H1 (cell line): Measurements from ENCODE around the gene ASCC3. TPM values are rescaled to one million over a fixed set of nuclear protein-coding genes. Genes with fewer than 3 reads are reported as not detected.

Experiments
- CTCF ChIA-PET: fragments of 300-600 bp; sonication (Branson Sonifier 250); formaldehyde crosslinking; loops from one replicate; lab custom pipeline; 2021; ENCODE audit not compliant: partially characterized antibody; lab: Charles Lee
- POLR2A ChIA-PET: fragments of 300-600 bp; sonication (Branson Sonifier 250); formaldehyde crosslinking; loops from one replicate; lab custom pipeline; 2021; ENCODE audit warnings: inconsistent platforms; ENCODE audit not compliant: partially characterized antibody; lab: Charles Lee
- DNase-seq, 2 experiments: peaks; one replicate each; pipeline versions ENCODE4 v3.0.0 to v3.0.0-alpha.2; 2010 to 2022; ENCODE audit warnings: low spot score in 2 of 2, low read depth in 1 of 2, mixed read lengths in 1 of 2
- FAIRE-seq: peaks from 2 replicates; lab custom pipeline; 2011; peaks lifted over from hg19 to GRCh38; lab: Jason Lieb, UNC
- H2AFZ ChIP-seq: 2 replicates; pipeline ENCODE4 v1.8.1; 2012; ENCODE audit warnings: low read length, inconsistent platforms
- H2AK5ac ChIP-seq: 2 replicates; pipeline ENCODE4 v1.6.1; 2013; ENCODE audit warnings: low read depth, low read length
- H2BK120ac ChIP-seq: replicated peaks from 2 replicates; pipeline ENCODE3; 2013; ENCODE audit warnings: low read depth, low read length, inconsistent platforms
- H2BK12ac ChIP-seq: 2 replicates; pipeline ENCODE4 v1.6.1; 2013; ENCODE audit warnings: low read depth, low read length
- H2BK15ac ChIP-seq: 2 replicates; pipeline ENCODE4 v1.6.1; 2013; ENCODE audit warnings: low read length
- H2BK20ac ChIP-seq: 2 replicates; pipeline ENCODE4 v1.6.1; 2013; ENCODE audit warnings: low read length
- H2BK5ac ChIP-seq: 2 replicates; pipeline ENCODE4 v1.6.1; 2013; ENCODE audit warnings: low read depth, low read length
- H3K14ac ChIP-seq: 2 replicates; pipeline ENCODE4 v1.6.1; 2013; ENCODE audit warnings: inconsistent platforms; ENCODE audit not compliant: insufficient read length
- H3K18ac ChIP-seq: 2 replicates; pipeline ENCODE4 v1.6.1; 2013; ENCODE audit warnings: low read length; ENCODE audit errors: extremely low read depth
- H3K23ac ChIP-seq: 2 replicates; pipeline ENCODE4 v1.6.1; 2013; ENCODE audit warnings: inconsistent platforms; ENCODE audit not compliant: insufficient read length
- H3K23me2 ChIP-seq: 2 replicates; pipeline ENCODE4 v1.6.1; 2013; ENCODE audit warnings: low read depth, low read length
- H3K27ac ChIP-seq: 2 replicates; pipeline ENCODE4 v1.6.1; 2011; ENCODE audit warnings: low read depth, low read length, inconsistent platforms
- H3K27me3 ChIP-seq, 4 experiments: replicated peaks in 1 of 4; 1 replicate in 1 of 4; 2 replicates in 3 of 4; pipeline versions ENCODE4 v1.6.1 to v1.8.1; 2011 to 2013; ENCODE audit warnings: low read length in 3 of 4, mild to moderate bottlenecking in 3 of 4, inconsistent platforms in 2 of 4, mixed read lengths in 2 of 4, moderate library complexity in 1 of 4; ENCODE audit not compliant: control insufficient read depth in 3 of 4, insufficient read depth in 3 of 4; ENCODE audit errors: extremely low read depth in 1 of 4
- H3K36me3 ChIP-seq, 4 experiments: 2 replicates each; pipeline versions ENCODE4 v1.6.1 to v1.8.1; 2011 to 2013; ENCODE audit warnings: mild to moderate bottlenecking in 4 of 4, low read length in 3 of 4, moderate library complexity in 2 of 4, control low read depth in 1 of 4, inconsistent platforms in 1 of 4; ENCODE audit not compliant: insufficient read depth in 4 of 4, control insufficient read depth in 2 of 4
- H3K4ac ChIP-seq: replicated peaks from 2 replicates; pipeline ENCODE3; 2013; ENCODE audit warnings: low read length, low read depth, mixed read lengths, inconsistent platforms; ENCODE audit not compliant: insufficient read length
- H3K4me1 ChIP-seq, 4 experiments: replicated peaks in 1 of 4; 1 replicate in 1 of 4; 2 replicates in 3 of 4; pipeline versions ENCODE4 v1.6.1 to v1.8.1; 2011 to 2013; ENCODE audit warnings: low read length in 3 of 4, inconsistent platforms in 2 of 4, mixed read lengths in 1 of 4; ENCODE audit not compliant: insufficient read depth in 4 of 4, control insufficient read depth in 3 of 4
- H3K4me2 ChIP-seq, 2 experiments: 2 replicates each; pipeline versions ENCODE4 v1.6.1 to v1.8.1; 2011 to 2013; ENCODE audit warnings: low read depth in 2 of 2, low read length in 2 of 2, control low read depth in 1 of 2, inconsistent platforms in 1 of 2, mild to moderate bottlenecking in 1 of 2; ENCODE audit not compliant: insufficient read depth in 1 of 2
- H3K4me3 ChIP-seq, 4 experiments: fragments of 200-600, 300-600 bp in 1 of 4; sonication (generic), shearing (Covaris generic), sonication (Bioruptor Twin) in 1 of 4; 2 replicates each; pipeline versions ENCODE4 v1.5.1 to v1.8.1; 2011 to 2016; ENCODE audit warnings: low read length in 4 of 4, low read depth in 3 of 4, control low read depth in 2 of 4, inconsistent platforms in 2 of 4, mild to moderate bottlenecking in 2 of 4, mixed read lengths in 1 of 4, moderate library complexity in 1 of 4; ENCODE audit not compliant: insufficient read depth in 2 of 4; ENCODE audit errors: extremely low read depth in 1 of 4
- H3K56ac ChIP-seq: replicated peaks from 2 replicates; pipeline ENCODE3; 2013; ENCODE audit warnings: low read depth, mild to moderate bottlenecking, mixed read lengths, low read length, inconsistent platforms; ENCODE audit not compliant: insufficient read length
- H3K79me1 ChIP-seq: 2 replicates; pipeline ENCODE4 v1.6.1; 2013; ENCODE audit warnings: low read depth, low read length, control low read depth
- H3K79me2 ChIP-seq, 2 experiments: 2 replicates each; pipeline versions ENCODE4 v1.6.1 to v1.8.1; 2012 to 2013; ENCODE audit warnings: low read length in 2 of 2, mild to moderate bottlenecking in 2 of 2, inconsistent platforms in 1 of 2; ENCODE audit not compliant: insufficient read depth in 2 of 2, control insufficient read depth in 1 of 2
- H3K9ac ChIP-seq, 4 experiments: replicated peaks in 1 of 4; 1 replicate in 1 of 4; 2 replicates in 3 of 4; pipeline versions ENCODE4 v1.6.1 to v1.8.1; 2011 to 2013; ENCODE audit warnings: low read depth in 3 of 4, low read length in 3 of 4, control low read depth in 2 of 4, mild to moderate bottlenecking in 2 of 4, moderate library complexity in 2 of 4, inconsistent platforms in 1 of 4; ENCODE audit errors: extremely low read depth in 1 of 4
- H3K9me3 ChIP-seq, 2 experiments: 2 replicates each; pipeline versions ENCODE4 v1.6.1 to v1.8.1; 2012 to 2013; ENCODE audit warnings: mild to moderate bottlenecking in 2 of 2, moderate library complexity in 2 of 2, control low read depth in 1 of 2, inconsistent platforms in 1 of 2, low read depth in 1 of 2, low read length in 1 of 2, mixed read lengths in 1 of 2; ENCODE audit not compliant: insufficient read depth in 2 of 2
- H4K20me1 ChIP-seq, 2 experiments: replicated peaks in 1 of 2; 2 replicates each; pipeline versions ENCODE3 to v1.8.1; 2011 to 2013; ENCODE audit warnings: inconsistent platforms in 2 of 2, low read length in 2 of 2, mild to moderate bottlenecking in 1 of 2; ENCODE audit not compliant: insufficient read depth in 2 of 2, control insufficient read depth in 1 of 2
- H4K5ac ChIP-seq: 2 replicates; pipeline ENCODE4 v1.6.1; 2013; ENCODE audit warnings: low read length, low read depth, mixed read lengths, inconsistent platforms; ENCODE audit not compliant: insufficient read length
- H4K8ac ChIP-seq: 2 replicates; pipeline ENCODE4 v1.8.0; 2013; ENCODE audit warnings: mild to moderate bottlenecking, moderate library complexity, low read length, inconsistent platforms; ENCODE audit not compliant: insufficient read depth; ENCODE audit errors: extremely low read depth
- H4K91ac ChIP-seq: replicated peaks from 2 replicates; pipeline ENCODE3; 2013; ENCODE audit warnings: low read length, mixed read lengths, inconsistent platforms; ENCODE audit not compliant: insufficient read length
- CBX8 ChIP-seq: fragments of 300-800, 300-1000 bp; sonication (generic); IDR thresholded peaks from 2 replicates; pipeline ENCODE4 v1.7.1; 2016; ENCODE audit warnings: low read depth, low read length, borderline replicate concordance
- NRF1 ChIP-seq: IDR thresholded peaks from 2 replicates; pipeline ENCODE4 v1.6.1; 2011; ENCODE audit warnings: mild to moderate bottlenecking, low read depth, low read length, improper control_type of control experiment
- RAD21 ChIP-seq, 2 experiments: IDR thresholded peaks in 1 of 2; conservative IDR thresholded peaks in 1 of 2; 2 replicates each; pipeline ENCODE4 v1.6.1; 2011; ENCODE audit warnings: low read depth in 2 of 2, low read length in 2 of 2, improper control_type of control experiment in 1 of 2, inconsistent platforms in 1 of 2, mild to moderate bottlenecking in 1 of 2, moderate library complexity in 1 of 2
- RFX5 ChIP-seq: IDR thresholded peaks from 2 replicates; pipeline ENCODE4 v1.6.1; 2011; ENCODE audit warnings: low read depth, low read length, improper control_type of control experiment, borderline replicate concordance
- SIN3A ChIP-seq, 2 experiments: IDR thresholded peaks in 1 of 2; conservative IDR thresholded peaks in 1 of 2; 2 replicates each; pipeline ENCODE4 v1.6.1; 2011 to 2012; ENCODE audit warnings: low read length in 2 of 2, improper control_type of control experiment in 1 of 2, low read depth in 1 of 2, mild to moderate bottlenecking in 1 of 2
- WGBS, 2 experiments: shearing (Covaris generic) in 1 of 2; methylation state at CpG; one replicate each; pipeline versions ENCODE4 v1.1.6 to v1.1.7; 2013 to 2015; ENCODE audit warnings: low lambda C conversion rate in 2 of 2, mixed read lengths in 2 of 2, inconsistent platforms in 1 of 2, low coverage in 1 of 2, missing lambda C conversion rate in 1 of 2; ENCODE audit not compliant: insufficient replicate concordance in 2 of 2, insufficient coverage in 1 of 2, insufficient read length in 1 of 2; ENCODE audit errors: extremely low coverage in 1 of 2, missing lambda C conversion rate in 1 of 2; 5-methylcytosine and 5-hydroxymethylcytosine counted together
- polyA plus RNA-seq, 7 experiments: library from polyadenylated mRNA; depleted of rRNA in 3 of 7; stranded (reverse) in 5 of 7; unstranded in 2 of 7; fragments of >200 nt in 5 of 7; fragments of 200-250 nt in 2 of 7; gene quantifications; 1 replicate in 5 of 7; 2 replicates in 1 of 7; 4 replicates in 1 of 7; pipeline versions ENCODE4 v1.2.1 to v1.2.3, GENCODE V29; 2011 to 2013; ENCODE audit warnings: missing spikeins in 2 of 7, mixed read lengths in 2 of 7
- total RNA-seq: library from RNA; stranded (reverse); fragmentation: NEBNext Ultra II Directional; extraction: Animal tissue kit (Norgen Biotek cat#: 25700); gene quantifications from 2 replicates; pipeline ENCODE4 v1.2.1, GENCODE V29; 2021

Gene ASCC3
- total and polyA plus RNA-seq, 2 of the 8 experiments (the other 6 are each of a cell fraction or from before 2014, with no cell fraction given) = 37.5 to 77.8 TPM

DNA sequence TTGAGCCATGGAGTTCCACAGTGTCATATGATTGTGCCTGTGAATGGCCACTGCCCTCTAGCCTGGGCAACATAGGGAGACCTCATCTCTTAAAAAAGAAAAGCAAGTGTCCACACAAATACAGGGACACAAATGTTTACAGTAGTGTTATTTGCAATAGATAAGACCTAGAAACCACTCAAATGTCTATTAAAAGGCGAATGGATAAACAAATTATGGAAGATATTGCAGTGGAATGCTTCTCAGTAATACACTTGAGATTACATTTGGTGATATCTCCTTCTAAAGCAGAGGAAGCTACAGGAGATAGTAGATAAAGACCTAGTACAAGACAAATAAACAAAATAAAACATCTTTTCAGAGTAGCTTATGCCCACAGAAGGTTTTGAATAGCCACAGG is 44.6 kb upstream of the ASCC3 start:
- CTCF ChIA-PET = interaction anchor here (0.8 kb wide), 1 partner anchor 9 kb away, joined by 3 read pairs; no protein-coding TSS in a partner anchor
- no peak overlapping the region for H3K23ac ChIP-seq
- H2BK120ac ChIP-seq = no peak overlapping the region
- H3K9ac ChIP-seq = no peak overlapping the region
- H4K5ac ChIP-seq = no peak overlapping the region
- no peak overlapping the region for H2BK12ac ChIP-seq
- H3K79me2 ChIP-seq = no peaks in the 10 kb centered on the region
- no peak overlapping the region for H4K91ac ChIP-seq
- no peak overlapping the region for H3K4ac ChIP-seq
- no peaks in the 10 kb centered on the region for H4K20me1 ChIP-seq
- H2AK5ac ChIP-seq = no peak overlapping the region
- H3K14ac ChIP-seq = no peak overlapping the region
- WGBS, 2 experiments = 81% methylated on average over 1 of the region's 1 CpG; no CpG with 5 or more reads in 1 of the 2 experiments
- no peak overlapping the region for H3K18ac ChIP-seq
- no peaks in the 10 kb centered on the region for H3K23me2 ChIP-seq
- FAIRE-seq (no peak), DNase-seq (no peak)
- H3K56ac ChIP-seq = no peak overlapping the region
- H2BK15ac ChIP-seq = no peak overlapping the region
- H3K4me2 ChIP-seq = no peak overlapping the region
- H2BK5ac ChIP-seq = no peak overlapping the region
- H2AFZ ChIP-seq = no peak overlapping the region
- H3K36me3 ChIP-seq = no peaks in the 10 kb centered on the region
- POLR2A ChIA-PET = no interaction called here
- no peaks in the 10 kb centered on the region for H3K79me1 ChIP-seq
- H2BK20ac ChIP-seq = no peak overlapping the region
- H3K27me3 ChIP-seq = no peaks in the 10 kb centered on the region
- H3K9me3 ChIP-seq = no peaks in the 10 kb centered on the region
- no peaks in the 10 kb centered on the region for H3K4me1 ChIP-seq
- no peak overlapping the region for H3K27ac ChIP-seq
- H4K8ac ChIP-seq = no peak overlapping the region
- H3K4me3 ChIP-seq = no peak overlapping the region
- TF ChIP-seq NRF1 (no peak), RAD21 (IDR thresholded peaks at IDR 0.05 in 1 of 2, conservative IDR thresholded peaks at IDR 0.05 in 1 of 2; ENCODE audit: low read depth in 2 of 2, low read length in 2 of 2) (no peak), RFX5 (no peak), SIN3A (conservative IDR thresholded peaks at IDR 0.05 in 1 of 2, IDR thresholded peaks at IDR 0.05 in 1 of 2; ENCODE audit: low read depth in 1 of 2, low read length in 2 of 2) (no peak), CBX8 (no peak)
